ENCODE data around the gene ZSCAN10. TPM values are rescaled to one million over a fixed set of nuclear protein-coding genes. Genes with fewer than 3 reads are reported as not detected.

The ZSCAN10 gene
- total and polyA plus RNA-seq, 9 of the 15 experiments (the other 6 are each of a cell fraction or from before 2014, with no cell fraction given), result 0.22 TPM; not detected in 8

DNA sequence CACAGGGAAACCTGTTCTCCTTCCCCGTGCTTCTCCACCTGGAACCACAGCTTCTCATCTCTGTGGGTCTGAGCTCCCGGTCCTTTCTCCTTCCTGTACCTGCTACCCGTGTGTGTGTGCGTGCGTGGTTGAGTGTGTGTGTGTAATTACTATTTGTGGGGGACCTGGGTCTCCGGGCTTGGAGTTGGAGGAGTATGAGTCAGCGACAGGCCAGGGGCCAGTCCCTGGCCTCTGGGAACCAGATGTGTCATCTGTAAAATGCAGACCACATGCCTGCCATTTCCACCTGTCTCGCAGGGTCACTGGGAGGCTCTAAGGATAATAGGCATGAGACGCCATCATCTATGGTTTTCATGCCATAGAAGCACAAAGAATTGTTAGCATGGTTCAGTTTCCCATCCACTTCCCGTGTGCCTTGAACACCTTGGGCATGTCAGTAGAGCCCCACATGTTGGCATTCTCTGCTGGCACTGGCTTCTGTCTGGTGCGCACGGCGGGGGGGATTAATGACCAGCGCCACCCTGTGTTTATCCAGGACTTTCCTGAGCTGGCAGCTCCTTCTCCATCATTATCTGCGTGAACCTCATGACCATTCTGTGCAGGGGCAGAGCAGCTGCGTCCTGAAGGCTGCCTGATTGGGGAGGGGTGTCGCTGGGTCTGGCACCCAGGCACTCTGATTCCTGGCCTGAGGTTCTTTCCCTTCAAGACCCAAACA, 14.8 kb upstream of the ZSCAN10 start (continued):
- TF ChIP-seq ZBTB7A (IDR thresholded peaks at IDR 0.05; ENCODE audit: borderline replicate concordance, control insufficient read depth, low read depth, low read length), result peak; percentile 28; the same call in 1 of the 2 replicates
- TF ChIP-seq ATF3 (IDR thresholded peaks at IDR 0.05), result peak; percentile 67
- no peak for TF ChIP-seq ATF3 (CRISPR knock-in tag; conservative IDR thresholded peaks at IDR 0.05)
- no peak for TF ChIP-seq MAFG (tag; conservative IDR thresholded peaks at IDR 0.05)
- TF ChIP-seq PBX2 (CRISPR knock-in tag; IDR thresholded peaks at IDR 0.05; ENCODE audit: low read depth), result no peak
- no peak for TF ChIP-seq PBX2 (tag; conservative IDR thresholded peaks at IDR 0.05; ENCODE audit: low read depth)
- no peak for TF ChIP-seq NCOA6 (IDR thresholded peaks at IDR 0.05)
- no peak for TF ChIP-seq MYBL2 (IDR thresholded peaks at IDR 0.05; ENCODE audit: low read depth)
- TF ChIP-seq MYBL2 (CRISPR knock-in tag; IDR thresholded peaks at IDR 0.05; ENCODE audit: borderline replicate concordance), result no peak
- TF ChIP-seq, protein P1, sequence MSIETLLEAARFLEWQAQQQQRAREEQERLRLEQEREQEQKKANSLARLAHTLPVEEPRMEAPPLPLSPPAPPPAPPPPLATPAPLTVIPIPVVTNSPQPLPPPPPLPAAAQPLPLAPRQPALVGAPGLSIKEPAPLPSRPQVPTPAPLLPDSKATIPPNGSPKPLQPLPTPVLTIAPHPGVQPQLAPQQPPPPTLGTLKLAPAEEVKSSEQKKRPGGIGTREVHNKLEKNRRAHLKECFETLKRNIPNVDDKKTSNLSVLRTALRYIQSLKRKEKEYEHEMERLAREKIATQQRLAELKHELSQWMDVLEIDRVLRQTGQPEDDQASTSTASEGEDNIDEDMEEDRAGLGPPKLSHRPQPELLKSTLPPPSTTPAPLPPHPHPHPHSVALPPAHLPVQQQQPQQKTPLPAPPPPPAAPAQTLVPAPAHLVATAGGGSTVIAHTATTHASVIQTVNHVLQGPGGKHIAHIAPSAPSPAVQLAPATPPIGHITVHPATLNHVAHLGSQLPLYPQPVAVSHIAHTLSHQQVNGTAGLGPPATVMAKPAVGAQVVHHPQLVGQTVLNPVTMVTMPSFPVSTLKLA (conservative IDR thresholded peaks at IDR 0.05), result peak in 1 of 2 experiments; percentile 22; a peak in 1 of 4 replicates
- no peak for TF ChIP-seq POLR2B (IDR thresholded peaks at IDR 0.05; ENCODE audit: low read depth, partially characterized antibody)
- TF ChIP-seq ZNF384 (IDR thresholded peaks at IDR 0.05; ENCODE audit: low read depth, low read length), result no peak
- TF ChIP-seq CCNT2 (IDR thresholded peaks at IDR 0.05; ENCODE audit: borderline replicate concordance, extremely low read depth, insufficient read length, low read depth, low read length), result no peak
- TF ChIP-seq ZBTB2 (IDR thresholded peaks at IDR 0.05), result no peak
- TF ChIP-seq, protein P2, sequence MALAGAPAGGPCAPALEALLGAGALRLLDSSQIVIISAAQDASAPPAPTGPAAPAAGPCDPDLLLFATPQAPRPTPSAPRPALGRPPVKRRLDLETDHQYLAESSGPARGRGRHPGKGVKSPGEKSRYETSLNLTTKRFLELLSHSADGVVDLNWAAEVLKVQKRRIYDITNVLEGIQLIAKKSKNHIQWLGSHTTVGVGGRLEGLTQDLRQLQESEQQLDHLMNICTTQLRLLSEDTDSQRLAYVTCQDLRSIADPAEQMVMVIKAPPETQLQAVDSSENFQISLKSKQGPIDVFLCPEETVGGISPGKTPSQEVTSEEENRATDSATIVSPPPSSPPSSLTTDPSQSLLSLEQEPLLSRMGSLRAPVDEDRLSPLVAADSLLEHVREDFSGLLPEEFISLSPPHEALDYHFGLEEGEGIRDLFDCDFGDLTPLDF (CRISPR knock-in tag; IDR thresholded peaks at IDR 0.05), result no peak
